DOHH2 (cell line): ENCODE data around the gene CABCOCO1.

Experiments
- H3F3A ChIP-seq: fragments of 200-600 bp; sonication (generic), shearing (Covaris generic); 2 replicates; pipeline ENCODE4 v1.6.0; 2016; ENCODE audit warnings: antibody characterized with exemption, mild to moderate bottlenecking; ENCODE audit not compliant: control insufficient read depth, insufficient read depth
- H3K27ac ChIP-seq: fragments of 200-600 bp; sonication (generic); 2 replicates; pipeline ENCODE4 v1.5.1; 2014; ENCODE audit warnings: low read depth, mild to moderate bottlenecking, low read length, moderate library complexity
- H3K27me3 ChIP-seq: fragments of 200-600 bp; sonication (generic); 2 replicates; pipeline ENCODE4 v1.6.1; 2014; ENCODE audit warnings: mild to moderate bottlenecking, low read length, mixed read lengths; ENCODE audit not compliant: control insufficient read depth
- H3K36me3 ChIP-seq: fragments of 200-600 bp; sonication (generic); 2 replicates; pipeline ENCODE4 v1.6.1; 2014; ENCODE audit warnings: mild to moderate bottlenecking, low read length, moderate library complexity, mixed read lengths; ENCODE audit not compliant: control insufficient read depth
- H3K4me1 ChIP-seq: fragments of 200-600 bp; sonication (generic); 2 replicates; pipeline ENCODE4 v1.6.1; 2014; ENCODE audit warnings: mild to moderate bottlenecking, low read length, mixed read lengths; ENCODE audit not compliant: control insufficient read depth
- H3K4me2 ChIP-seq: fragments of 200-600 bp; sonication (generic); 2 replicates; pipeline ENCODE4 v1.6.0; 2014; ENCODE audit warnings: mild to moderate bottlenecking, low read length, moderate library complexity
- H3K4me3 ChIP-seq: fragments of 200-600 bp; sonication (generic); 2 replicates; pipeline ENCODE4 v1.5.1; 2014; ENCODE audit warnings: mild to moderate bottlenecking, low read length, mixed read lengths
- H3K79me2 ChIP-seq: fragments of 200-600 bp; sonication (generic); 2 replicates; pipeline ENCODE4 v1.6.1; 2014; ENCODE audit warnings: mild to moderate bottlenecking, low read length, mixed read lengths; ENCODE audit not compliant: control insufficient read depth
- H3K9me2 ChIP-seq: fragments of 200-600 bp; sonication (generic); replicated peaks from 2 replicates; pipeline ENCODE4 v1.6.1; 2014; ENCODE audit warnings: mild to moderate bottlenecking, low read length, mixed read lengths; ENCODE audit not compliant: control insufficient read depth
- H3K9me3 ChIP-seq: fragments of 200-600 bp; sonication (generic); 2 replicates; pipeline ENCODE4 v1.6.1; 2014; ENCODE audit warnings: antibody characterized with exemption, low read length, mixed read lengths; ENCODE audit not compliant: control insufficient read depth, insufficient read depth
- H4K20me1 ChIP-seq: fragments of 200-600 bp; sonication (generic); 2 replicates; pipeline ENCODE4 v1.6.0; 2014; ENCODE audit warnings: low read depth, mild to moderate bottlenecking, antibody characterized with exemption, low read length, moderate library complexity; ENCODE audit not compliant: control insufficient read depth, insufficient read depth
- EZH2phosphoT487 ChIP-seq: fragments of 200-600 bp; sonication (generic); IDR thresholded peaks from 2 replicates; pipeline ENCODE4 v1.6.1; 2017; ENCODE audit warnings: borderline replicate concordance, mild to moderate bottlenecking, antibody characterized with exemption, low read length, moderate library complexity, mixed read lengths
- TF ChIP-seq, protein P1 (sequence below): fragments of 200-600 bp; sonication (generic); IDR thresholded peaks from one replicate; pipeline ENCODE4 v1.5.1; 2014; ENCODE audit warnings: antibody characterized with exemption, mild to moderate bottlenecking, low read depth, low read length; ENCODE audit not compliant: poor library complexity, severe bottlenecking

CABCOCO1 gene

DNA sequence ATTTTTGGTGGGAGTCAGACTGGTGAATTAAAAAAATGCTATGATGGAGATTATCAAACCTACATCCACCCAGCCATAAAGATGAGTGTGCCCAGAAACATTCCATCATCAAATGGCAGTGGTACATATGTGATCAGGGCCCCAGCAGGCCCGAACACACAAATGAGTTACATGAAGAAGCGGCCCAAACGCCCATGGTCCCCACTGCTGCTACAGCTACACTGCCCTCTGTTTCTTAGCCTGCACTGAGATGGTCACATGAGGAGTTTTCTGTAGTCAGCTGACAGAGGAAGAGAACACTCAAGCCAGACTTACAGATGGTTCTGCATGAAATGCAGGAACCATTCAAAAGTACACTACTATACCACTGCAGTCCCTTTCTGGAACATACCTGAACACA is 142.4 kb downstream of the CABCOCO1 start:
- H3F3A ChIP-seq = no peaks in the 10 kb centered on the region
- H3K9me3 ChIP-seq = no peaks in the 10 kb centered on the region
- H3K27ac ChIP-seq = no peak overlapping the region
- H3K4me2 ChIP-seq = no peak overlapping the region
- no peaks in the 10 kb centered on the region for H3K36me3 ChIP-seq
- no peaks in the 10 kb centered on the region for H3K79me2 ChIP-seq
- TF ChIP-seq, protein P1, sequence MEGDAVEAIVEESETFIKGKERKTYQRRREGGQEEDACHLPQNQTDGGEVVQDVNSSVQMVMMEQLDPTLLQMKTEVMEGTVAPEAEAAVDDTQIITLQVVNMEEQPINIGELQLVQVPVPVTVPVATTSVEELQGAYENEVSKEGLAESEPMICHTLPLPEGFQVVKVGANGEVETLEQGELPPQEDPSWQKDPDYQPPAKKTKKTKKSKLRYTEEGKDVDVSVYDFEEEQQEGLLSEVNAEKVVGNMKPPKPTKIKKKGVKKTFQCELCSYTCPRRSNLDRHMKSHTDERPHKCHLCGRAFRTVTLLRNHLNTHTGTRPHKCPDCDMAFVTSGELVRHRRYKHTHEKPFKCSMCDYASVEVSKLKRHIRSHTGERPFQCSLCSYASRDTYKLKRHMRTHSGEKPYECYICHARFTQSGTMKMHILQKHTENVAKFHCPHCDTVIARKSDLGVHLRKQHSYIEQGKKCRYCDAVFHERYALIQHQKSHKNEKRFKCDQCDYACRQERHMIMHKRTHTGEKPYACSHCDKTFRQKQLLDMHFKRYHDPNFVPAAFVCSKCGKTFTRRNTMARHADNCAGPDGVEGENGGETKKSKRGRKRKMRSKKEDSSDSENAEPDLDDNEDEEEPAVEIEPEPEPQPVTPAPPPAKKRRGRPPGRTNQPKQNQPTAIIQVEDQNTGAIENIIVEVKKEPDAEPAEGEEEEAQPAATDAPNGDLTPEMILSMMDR = no peak
- no peak for TF ChIP-seq EZH2phosphoT487
- H3K9me2 ChIP-seq = no peaks in the 10 kb centered on the region
- H3K27me3 ChIP-seq = no peaks in the 10 kb centered on the region
- H3K4me1 ChIP-seq = no peaks in the 10 kb centered on the region
- no peak overlapping the region for H3K4me3 ChIP-seq
- H4K20me1 ChIP-seq = no peaks in the 10 kb centered on the region

DNA sequence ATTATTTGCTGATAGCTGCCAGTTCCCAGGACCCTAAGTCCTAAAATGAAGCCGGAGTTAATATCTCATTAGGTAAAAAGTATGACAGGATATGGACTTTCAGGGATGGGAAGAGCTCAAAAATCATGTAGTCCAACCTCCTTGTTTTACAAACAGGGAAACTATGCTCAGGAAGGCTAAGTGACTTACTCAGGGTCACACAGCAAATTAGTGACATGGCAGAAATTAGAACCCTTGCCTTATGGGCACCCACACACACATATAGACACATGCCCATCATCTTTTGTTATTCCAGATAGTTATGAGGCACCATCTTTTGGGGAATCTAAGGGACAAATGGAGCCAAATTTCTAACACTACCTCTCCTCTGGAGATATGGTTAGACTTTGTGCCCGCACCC is 147.5 kb downstream of the CABCOCO1 start:
- Histone ChIP-seq H3K36me3 (no peaks in the 10 kb centered on the region), H3F3A (no peaks in the 10 kb centered on the region), H3K4me2 (no peak overlapping the region), H3K27ac (no peak overlapping the region), H3K27me3 (no peaks in the 10 kb centered on the region), H3K79me2 (no peaks in the 10 kb centered on the region), H3K4me3 (no peak overlapping the region), H3K9me2 (no peaks in the 10 kb centered on the region), H3K4me1 (no peaks in the 10 kb centered on the region), H3K9me3 (no peaks in the 10 kb centered on the region), H4K20me1 (no peaks in the 10 kb centered on the region)
- TF ChIP-seq, protein P1 = no peak
- no peak for TF ChIP-seq EZH2phosphoT487

DNA sequence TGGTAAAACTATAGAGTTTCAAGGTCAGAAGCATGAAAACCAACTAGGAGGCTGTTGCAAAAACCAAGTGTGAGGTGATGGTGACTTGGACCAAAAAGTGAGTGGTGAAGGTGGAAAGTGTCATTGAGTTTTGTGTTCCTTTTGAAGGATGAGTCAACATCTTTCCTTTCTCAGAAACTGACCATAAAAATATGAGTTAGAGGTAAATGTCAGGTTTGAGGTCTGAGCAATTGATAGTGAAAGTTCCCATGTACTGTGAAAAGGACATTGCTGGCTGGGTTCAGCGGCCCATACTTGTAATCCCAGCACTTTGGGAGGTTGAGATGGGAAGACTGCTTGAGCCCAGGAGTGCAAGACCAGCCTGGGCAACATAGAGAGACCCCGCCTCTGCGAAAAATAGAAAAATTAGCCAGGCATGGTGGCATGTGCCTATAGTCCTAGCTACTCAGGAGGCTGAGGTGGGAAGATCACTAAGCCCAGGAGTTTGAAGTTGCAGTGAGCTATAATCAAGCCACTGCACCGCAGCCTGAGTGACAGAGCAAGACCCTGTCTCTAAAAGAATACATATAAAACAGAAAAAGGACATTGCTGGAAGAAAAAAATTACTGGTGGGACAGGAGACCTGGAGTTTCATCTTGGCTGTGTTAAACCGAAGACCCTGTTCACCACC is 149.5 kb downstream of the CABCOCO1 start:
- TF ChIP-seq EZH2phosphoT487 = no peak
- TF ChIP-seq, protein P1 = no peak

More for the DNA sequence above, 149.5 kb downstream of the CABCOCO1 start:
- H3K27ac ChIP-seq = no peak overlapping the region
- H3K4me1 ChIP-seq = no peaks in the 10 kb centered on the region
- no peaks in the 10 kb centered on the region for H3K36me3 ChIP-seq
- H3K4me2 ChIP-seq = no peak overlapping the region
- H3K4me3 ChIP-seq = no peak overlapping the region
- no peaks in the 10 kb centered on the region for H3F3A ChIP-seq
- H3K9me3 ChIP-seq = no peaks in the 10 kb centered on the region
- no peaks in the 10 kb centered on the region for H4K20me1 ChIP-seq
- H3K27me3 ChIP-seq = no peaks in the 10 kb centered on the region
- no peaks in the 10 kb centered on the region for H3K79me2 ChIP-seq
- H3K9me2 ChIP-seq = no peaks in the 10 kb centered on the region
